NB4 (cell line): ENCODE results near the gene ATXN7.

Experiments
- DNase-seq: peaks from one replicate; pipeline ENCODE4 v3.0.0; 2010; ENCODE audit warnings: low read depth
- H3K4me3 ChIP-seq: one replicate; pipeline ENCODE4 v1.5.1; 2011; ENCODE audit warnings: mild to moderate bottlenecking, low read depth, low read length, moderate library complexity
- MYC ChIP-seq: IDR thresholded peaks from 2 replicates; pipeline ENCODE4 v1.6.1; 2011; ENCODE audit warnings: low read depth, low read length
- POLR2A ChIP-seq: IDR thresholded peaks from 2 replicates; pipeline ENCODE4 v1.6.1; 2011; ENCODE audit warnings: mild to moderate bottlenecking; ENCODE audit not compliant: insufficient read length; ENCODE audit errors: extremely low read depth
- TF ChIP-seq, protein P1 (sequence below): IDR thresholded peaks from one replicate; pipeline ENCODE4 v1.5.1; 2012; ENCODE audit warnings: low read depth, low read length
- TF ChIP-seq, protein P2 (sequence below): IDR thresholded peaks from 2 replicates; pipeline ENCODE4 v1.6.1; 2011; ENCODE audit warnings: low read depth, low read length

The ATXN7 gene

DNA sequence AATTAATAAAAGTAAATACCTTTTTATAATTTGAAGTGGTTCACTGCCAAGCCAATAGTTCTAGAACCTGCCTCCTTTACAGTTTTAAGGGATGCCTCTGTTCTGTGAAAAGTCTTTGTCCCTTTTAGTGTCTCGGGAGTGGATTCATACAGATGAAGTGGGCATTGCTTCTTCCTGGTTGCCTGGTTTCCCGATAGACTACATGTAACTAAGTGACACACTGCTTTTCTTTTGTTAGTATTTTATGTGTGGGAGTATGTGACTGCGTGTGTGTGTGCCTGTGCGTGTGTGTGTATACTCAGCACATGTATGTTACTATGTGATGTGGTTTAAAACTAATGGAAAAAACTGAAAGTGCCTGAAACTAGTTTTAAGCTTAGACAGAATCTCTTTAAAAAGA lies 138.6 kb downstream of the ATXN7 start:
- TF ChIP-seq MYC (no peak), POLR2A (no peak)
- TF ChIP-seq, protein P1, sequence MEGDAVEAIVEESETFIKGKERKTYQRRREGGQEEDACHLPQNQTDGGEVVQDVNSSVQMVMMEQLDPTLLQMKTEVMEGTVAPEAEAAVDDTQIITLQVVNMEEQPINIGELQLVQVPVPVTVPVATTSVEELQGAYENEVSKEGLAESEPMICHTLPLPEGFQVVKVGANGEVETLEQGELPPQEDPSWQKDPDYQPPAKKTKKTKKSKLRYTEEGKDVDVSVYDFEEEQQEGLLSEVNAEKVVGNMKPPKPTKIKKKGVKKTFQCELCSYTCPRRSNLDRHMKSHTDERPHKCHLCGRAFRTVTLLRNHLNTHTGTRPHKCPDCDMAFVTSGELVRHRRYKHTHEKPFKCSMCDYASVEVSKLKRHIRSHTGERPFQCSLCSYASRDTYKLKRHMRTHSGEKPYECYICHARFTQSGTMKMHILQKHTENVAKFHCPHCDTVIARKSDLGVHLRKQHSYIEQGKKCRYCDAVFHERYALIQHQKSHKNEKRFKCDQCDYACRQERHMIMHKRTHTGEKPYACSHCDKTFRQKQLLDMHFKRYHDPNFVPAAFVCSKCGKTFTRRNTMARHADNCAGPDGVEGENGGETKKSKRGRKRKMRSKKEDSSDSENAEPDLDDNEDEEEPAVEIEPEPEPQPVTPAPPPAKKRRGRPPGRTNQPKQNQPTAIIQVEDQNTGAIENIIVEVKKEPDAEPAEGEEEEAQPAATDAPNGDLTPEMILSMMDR = no peak
- TF ChIP-seq, protein P2, sequence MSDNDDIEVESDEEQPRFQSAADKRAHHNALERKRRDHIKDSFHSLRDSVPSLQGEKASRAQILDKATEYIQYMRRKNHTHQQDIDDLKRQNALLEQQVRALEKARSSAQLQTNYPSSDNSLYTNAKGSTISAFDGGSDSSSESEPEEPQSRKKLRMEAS = no peak
- DNase-seq = no peak
- no peak overlapping the region for H3K4me3 ChIP-seq

DNA sequence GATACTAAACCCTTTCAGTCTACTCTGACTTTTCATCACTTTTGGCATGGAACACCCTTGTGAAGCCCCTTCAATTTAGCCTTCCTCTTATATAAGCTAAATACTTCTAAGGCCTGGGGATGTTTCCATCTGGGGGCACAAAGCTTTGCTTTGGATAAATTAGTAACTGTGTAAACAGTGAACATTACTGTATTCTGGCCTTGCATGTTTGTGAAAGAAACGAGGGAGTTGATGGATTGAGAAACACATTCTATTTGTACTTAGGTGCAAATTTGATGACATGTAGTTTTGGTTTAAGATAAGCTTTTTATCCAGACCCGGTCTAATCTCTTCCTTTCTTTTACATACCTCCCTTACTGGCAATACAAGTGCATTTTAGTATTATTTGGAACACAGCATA lies 139.9 kb downstream of the ATXN7 start:
- no peak for DNase-seq

DNA sequence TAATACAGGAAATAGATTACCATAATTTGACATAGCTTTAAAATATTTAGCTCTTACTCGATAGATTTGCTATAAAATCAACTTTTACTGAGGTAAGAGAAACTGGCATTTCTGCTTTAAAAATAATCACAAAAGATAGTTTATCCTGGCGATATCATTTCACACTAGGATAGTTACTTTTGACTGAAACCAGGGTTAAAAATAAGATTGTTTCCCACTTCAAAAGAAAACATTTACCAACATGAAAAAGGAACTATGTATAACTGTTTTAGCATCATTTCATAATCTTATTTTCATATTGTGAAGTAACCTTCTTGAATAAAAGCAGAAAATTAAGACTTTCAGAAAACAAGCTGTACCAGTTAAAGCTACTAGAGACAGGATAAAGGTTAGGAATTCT lies 144.3 kb downstream of the ATXN7 start:
- H3K4me3 ChIP-seq = no peak overlapping the region
- DNase-seq = no peak
- TF ChIP-seq, protein P1 = no peak
- TF ChIP-seq MYC (no peak), POLR2A (no peak)
- TF ChIP-seq, protein P2 = no peak

More for the DNA sequence above, 139.9 kb downstream of the ATXN7 start:
- no peak for TF ChIP-seq POLR2A
- TF ChIP-seq, protein P2 = no peak
- H3K4me3 ChIP-seq = no peak overlapping the region

DNA sequence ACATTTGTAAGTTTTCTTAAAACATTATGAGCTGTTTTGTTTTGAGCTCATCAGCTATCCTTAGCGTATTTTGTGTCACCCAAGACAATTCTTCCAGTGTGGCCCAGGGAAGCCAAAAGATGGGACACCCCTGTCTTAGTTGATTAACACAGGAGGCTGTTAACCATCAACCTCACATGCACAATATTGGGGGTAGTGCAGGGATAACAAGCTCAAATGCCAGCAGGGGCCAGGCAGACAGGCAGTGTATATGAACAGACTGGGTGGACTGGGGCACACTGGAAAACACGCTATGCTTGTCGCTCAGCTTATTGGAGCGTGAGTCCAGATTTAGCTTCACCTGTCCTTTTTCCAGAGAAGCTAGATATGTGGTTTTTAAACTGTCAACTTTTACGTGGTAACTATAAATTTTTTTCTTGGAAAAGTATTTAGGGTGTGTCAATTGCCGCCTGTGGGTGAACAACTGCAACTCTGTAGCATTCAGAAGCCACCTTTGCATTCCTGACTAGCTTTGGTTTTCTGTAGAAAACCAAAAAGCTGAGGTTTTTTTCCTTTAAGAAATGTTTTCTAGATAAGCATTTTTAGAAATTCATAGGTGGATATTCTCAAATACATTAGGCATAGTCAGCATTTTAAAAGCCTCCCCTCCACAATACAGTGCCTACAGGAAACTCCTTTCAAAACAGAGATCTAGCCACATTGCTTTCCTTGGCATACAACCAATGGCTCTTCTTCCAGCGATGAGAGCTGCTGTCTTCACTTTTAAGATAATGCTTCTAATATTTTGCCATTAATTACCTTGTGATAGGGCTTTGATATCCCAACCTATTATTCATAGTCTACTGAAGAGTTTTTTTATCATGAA lies 145.1 kb downstream of the ATXN7 start:
- TF ChIP-seq, protein P1 = no peak
- TF ChIP-seq MYC (no peak), POLR2A (no peak)
- TF ChIP-seq, protein P2 = no peak
- DNase-seq = no peak

DNA sequence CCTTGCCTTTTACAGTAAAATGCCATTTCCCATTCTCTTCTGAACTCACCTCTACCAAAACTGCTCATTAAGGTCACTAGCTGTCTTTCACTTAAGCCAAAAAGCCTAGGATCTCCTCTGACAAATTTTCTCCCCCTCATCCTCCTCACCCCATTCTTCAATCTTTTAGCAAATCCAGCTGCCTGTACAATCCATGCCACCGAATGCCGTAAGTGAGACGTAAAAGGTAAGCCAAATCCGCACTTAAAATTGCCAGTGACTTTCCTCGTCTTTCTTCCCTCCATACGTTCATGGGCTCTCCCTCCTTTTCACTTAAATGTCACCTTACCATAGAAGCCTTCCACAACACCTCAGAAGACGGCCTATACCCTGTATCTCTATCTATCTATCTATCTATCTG lies 145.9 kb downstream of the ATXN7 start:
- no peak overlapping the region for H3K4me3 ChIP-seq
- TF ChIP-seq, protein P1 = no peak
- no peak for TF ChIP-seq POLR2A
- TF ChIP-seq, protein P2 = no peak
- no peak for TF ChIP-seq MYC
- DNase-seq = no peak

More for the DNA sequence above, 145.1 kb downstream of the ATXN7 start:
- H3K4me3 ChIP-seq = no peak overlapping the region

DNA sequence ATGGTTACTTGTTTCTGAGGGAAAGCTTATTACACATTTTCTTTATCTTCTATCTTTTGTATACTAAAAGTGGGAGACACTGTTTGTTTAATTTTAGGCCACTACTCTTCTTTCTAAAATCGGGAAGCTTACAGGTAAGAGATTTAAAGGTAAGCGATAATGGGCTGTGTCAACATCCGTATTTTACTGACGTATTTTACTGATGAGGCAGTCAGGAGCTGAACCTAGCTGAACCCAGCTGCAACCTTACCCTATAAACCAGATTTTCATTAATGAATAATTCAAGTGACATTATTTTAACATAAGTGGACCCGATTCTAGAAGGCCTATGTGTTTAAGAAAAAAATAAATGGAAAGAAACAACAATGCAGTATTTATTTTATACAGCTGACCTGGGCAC lies 146.5 kb downstream of the ATXN7 start:
- no peak for TF ChIP-seq POLR2A
- TF ChIP-seq, protein P1 = no peak
- TF ChIP-seq MYC = no peak
- TF ChIP-seq, protein P2 = no peak
- DNase-seq = no peak
- H3K4me3 ChIP-seq = no peak overlapping the region
